H1 (cell line): ENCODE results near the gene TMBIM6. TPM values are rescaled to one million over a fixed set of nuclear protein-coding genes. Genes with fewer than 3 reads are reported as not detected.
A peak's percentile ranks its signal among the peaks of the same experiment; 100 is the strongest.

Source experiments
- CTCF ChIA-PET: fragments of 300-600 bp; sonication (Branson Sonifier 250); formaldehyde crosslinking; loops from one replicate; lab custom pipeline; 2021; ENCODE audit not compliant: partially characterized antibody; lab: Charles Lee
- POLR2A ChIA-PET: fragments of 300-600 bp; sonication (Branson Sonifier 250); formaldehyde crosslinking; loops from one replicate; lab custom pipeline; 2021; ENCODE audit warnings: inconsistent platforms; ENCODE audit not compliant: partially characterized antibody; lab: Charles Lee
- DNase-seq, 2 experiments: peaks; one replicate each; pipeline versions ENCODE4 v3.0.0 to v3.0.0-alpha.2; 2010 to 2022; ENCODE audit warnings: low spot score in 2 of 2, low read depth in 1 of 2, mixed read lengths in 1 of 2
- FAIRE-seq: peaks from 2 replicates; lab custom pipeline; 2011; peaks lifted over from hg19 to GRCh38; lab: Jason Lieb, UNC
- H2AFZ ChIP-seq: 2 replicates; pipeline ENCODE4 v1.8.1; 2012; ENCODE audit warnings: low read length, inconsistent platforms
- H2AK5ac ChIP-seq: 2 replicates; pipeline ENCODE4 v1.6.1; 2013; ENCODE audit warnings: low read depth, low read length
- H2BK120ac ChIP-seq: replicated peaks from 2 replicates; pipeline ENCODE3; 2013; ENCODE audit warnings: low read depth, low read length, inconsistent platforms
- H2BK12ac ChIP-seq: 2 replicates; pipeline ENCODE4 v1.6.1; 2013; ENCODE audit warnings: low read depth, low read length
- H2BK15ac ChIP-seq: 2 replicates; pipeline ENCODE4 v1.6.1; 2013; ENCODE audit warnings: low read length
- H2BK20ac ChIP-seq: 2 replicates; pipeline ENCODE4 v1.6.1; 2013; ENCODE audit warnings: low read length
- H2BK5ac ChIP-seq: 2 replicates; pipeline ENCODE4 v1.6.1; 2013; ENCODE audit warnings: low read depth, low read length
- H3K14ac ChIP-seq: 2 replicates; pipeline ENCODE4 v1.6.1; 2013; ENCODE audit warnings: inconsistent platforms; ENCODE audit not compliant: insufficient read length
- H3K18ac ChIP-seq: 2 replicates; pipeline ENCODE4 v1.6.1; 2013; ENCODE audit warnings: low read length; ENCODE audit errors: extremely low read depth
- H3K23ac ChIP-seq: 2 replicates; pipeline ENCODE4 v1.6.1; 2013; ENCODE audit warnings: inconsistent platforms; ENCODE audit not compliant: insufficient read length
- H3K23me2 ChIP-seq: 2 replicates; pipeline ENCODE4 v1.6.1; 2013; ENCODE audit warnings: low read depth, low read length
- H3K27ac ChIP-seq: 2 replicates; pipeline ENCODE4 v1.6.1; 2011; ENCODE audit warnings: low read depth, low read length, inconsistent platforms
- H3K27me3 ChIP-seq, 4 experiments: replicated peaks in 1 of 4; 1 replicate in 1 of 4; 2 replicates in 3 of 4; pipeline versions ENCODE4 v1.6.1 to v1.8.1; 2011 to 2013; ENCODE audit warnings: low read length in 3 of 4, mild to moderate bottlenecking in 3 of 4, inconsistent platforms in 2 of 4, mixed read lengths in 2 of 4, moderate library complexity in 1 of 4; ENCODE audit not compliant: control insufficient read depth in 3 of 4, insufficient read depth in 3 of 4; ENCODE audit errors: extremely low read depth in 1 of 4
- H3K36me3 ChIP-seq, 4 experiments: 2 replicates each; pipeline versions ENCODE4 v1.6.1 to v1.8.1; 2011 to 2013; ENCODE audit warnings: mild to moderate bottlenecking in 4 of 4, low read length in 3 of 4, moderate library complexity in 2 of 4, control low read depth in 1 of 4, inconsistent platforms in 1 of 4; ENCODE audit not compliant: insufficient read depth in 4 of 4, control insufficient read depth in 2 of 4
- H3K4ac ChIP-seq: replicated peaks from 2 replicates; pipeline ENCODE3; 2013; ENCODE audit warnings: low read length, low read depth, mixed read lengths, inconsistent platforms; ENCODE audit not compliant: insufficient read length
- H3K4me1 ChIP-seq, 4 experiments: replicated peaks in 1 of 4; 1 replicate in 1 of 4; 2 replicates in 3 of 4; pipeline versions ENCODE4 v1.6.1 to v1.8.1; 2011 to 2013; ENCODE audit warnings: low read length in 3 of 4, inconsistent platforms in 2 of 4, mixed read lengths in 1 of 4; ENCODE audit not compliant: insufficient read depth in 4 of 4, control insufficient read depth in 3 of 4
- H3K4me2 ChIP-seq, 2 experiments: 2 replicates each; pipeline versions ENCODE4 v1.6.1 to v1.8.1; 2011 to 2013; ENCODE audit warnings: low read depth in 2 of 2, low read length in 2 of 2, control low read depth in 1 of 2, inconsistent platforms in 1 of 2, mild to moderate bottlenecking in 1 of 2; ENCODE audit not compliant: insufficient read depth in 1 of 2
- H3K4me3 ChIP-seq, 4 experiments: fragments of 200-600, 300-600 bp in 1 of 4; sonication (generic), shearing (Covaris generic), sonication (Bioruptor Twin) in 1 of 4; 2 replicates each; pipeline versions ENCODE4 v1.5.1 to v1.8.1; 2011 to 2016; ENCODE audit warnings: low read length in 4 of 4, low read depth in 3 of 4, control low read depth in 2 of 4, inconsistent platforms in 2 of 4, mild to moderate bottlenecking in 2 of 4, mixed read lengths in 1 of 4, moderate library complexity in 1 of 4; ENCODE audit not compliant: insufficient read depth in 2 of 4; ENCODE audit errors: extremely low read depth in 1 of 4
- H3K56ac ChIP-seq: replicated peaks from 2 replicates; pipeline ENCODE3; 2013; ENCODE audit warnings: low read depth, mild to moderate bottlenecking, mixed read lengths, low read length, inconsistent platforms; ENCODE audit not compliant: insufficient read length
- H3K79me1 ChIP-seq: 2 replicates; pipeline ENCODE4 v1.6.1; 2013; ENCODE audit warnings: low read depth, low read length, control low read depth
- H3K79me2 ChIP-seq, 2 experiments: 2 replicates each; pipeline versions ENCODE4 v1.6.1 to v1.8.1; 2012 to 2013; ENCODE audit warnings: low read length in 2 of 2, mild to moderate bottlenecking in 2 of 2, inconsistent platforms in 1 of 2; ENCODE audit not compliant: insufficient read depth in 2 of 2, control insufficient read depth in 1 of 2
- H3K9ac ChIP-seq, 4 experiments: replicated peaks in 1 of 4; 1 replicate in 1 of 4; 2 replicates in 3 of 4; pipeline versions ENCODE4 v1.6.1 to v1.8.1; 2011 to 2013; ENCODE audit warnings: low read depth in 3 of 4, low read length in 3 of 4, control low read depth in 2 of 4, mild to moderate bottlenecking in 2 of 4, moderate library complexity in 2 of 4, inconsistent platforms in 1 of 4; ENCODE audit errors: extremely low read depth in 1 of 4
- H3K9me3 ChIP-seq, 2 experiments: 2 replicates each; pipeline versions ENCODE4 v1.6.1 to v1.8.1; 2012 to 2013; ENCODE audit warnings: mild to moderate bottlenecking in 2 of 2, moderate library complexity in 2 of 2, control low read depth in 1 of 2, inconsistent platforms in 1 of 2, low read depth in 1 of 2, low read length in 1 of 2, mixed read lengths in 1 of 2; ENCODE audit not compliant: insufficient read depth in 2 of 2
- H4K20me1 ChIP-seq, 2 experiments: replicated peaks in 1 of 2; 2 replicates each; pipeline versions ENCODE3 to v1.8.1; 2011 to 2013; ENCODE audit warnings: inconsistent platforms in 2 of 2, low read length in 2 of 2, mild to moderate bottlenecking in 1 of 2; ENCODE audit not compliant: insufficient read depth in 2 of 2, control insufficient read depth in 1 of 2
- H4K5ac ChIP-seq: 2 replicates; pipeline ENCODE4 v1.6.1; 2013; ENCODE audit warnings: low read length, low read depth, mixed read lengths, inconsistent platforms; ENCODE audit not compliant: insufficient read length
- H4K8ac ChIP-seq: 2 replicates; pipeline ENCODE4 v1.8.0; 2013; ENCODE audit warnings: mild to moderate bottlenecking, moderate library complexity, low read length, inconsistent platforms; ENCODE audit not compliant: insufficient read depth; ENCODE audit errors: extremely low read depth
- H4K91ac ChIP-seq: replicated peaks from 2 replicates; pipeline ENCODE3; 2013; ENCODE audit warnings: low read length, mixed read lengths, inconsistent platforms; ENCODE audit not compliant: insufficient read length
- POLR2AphosphoS5 ChIP-seq: IDR thresholded peaks from 2 replicates; pipeline ENCODE4 v1.6.1; 2011; ENCODE audit warnings: low read depth, low read length
- SP1 ChIP-seq: IDR thresholded peaks from 2 replicates; pipeline ENCODE4 v1.6.1; 2011; ENCODE audit warnings: low read depth, low read length
- WGBS, 2 experiments: shearing (Covaris generic) in 1 of 2; methylation state at CpG; one replicate each; pipeline versions ENCODE4 v1.1.6 to v1.1.7; 2013 to 2015; ENCODE audit warnings: low lambda C conversion rate in 2 of 2, mixed read lengths in 2 of 2, inconsistent platforms in 1 of 2, low coverage in 1 of 2, missing lambda C conversion rate in 1 of 2; ENCODE audit not compliant: insufficient replicate concordance in 2 of 2, insufficient coverage in 1 of 2, insufficient read length in 1 of 2; ENCODE audit errors: extremely low coverage in 1 of 2, missing lambda C conversion rate in 1 of 2; 5-methylcytosine and 5-hydroxymethylcytosine counted together
- polyA plus RNA-seq, 7 experiments: library from polyadenylated mRNA; depleted of rRNA in 3 of 7; stranded (reverse) in 5 of 7; unstranded in 2 of 7; fragments of >200 nt in 5 of 7; fragments of 200-250 nt in 2 of 7; gene quantifications; 1 replicate in 5 of 7; 2 replicates in 1 of 7; 4 replicates in 1 of 7; pipeline versions ENCODE4 v1.2.1 to v1.2.3, GENCODE V29; 2011 to 2013; ENCODE audit warnings: missing spikeins in 2 of 7, mixed read lengths in 2 of 7
- total RNA-seq: library from RNA; stranded (reverse); fragmentation: NEBNext Ultra II Directional; extraction: Animal tissue kit (Norgen Biotek cat#: 25700); gene quantifications from 2 replicates; pipeline ENCODE4 v1.2.1, GENCODE V29; 2021

The TMBIM6 gene
- total and polyA plus RNA-seq, 2 of the 8 experiments (the other 6 are each of a cell fraction or from before 2014, with no cell fraction given), result 423 to 556 TPM

GRCh38 chr12:49811136-49811535, 69.8 kb downstream of the TMBIM6 start:
- POLR2A ChIA-PET, result interaction anchor here (1.0 to 4.7 kb wide), 7 partner anchors 9 to 28 kb away, joined by 3 to 59 read pairs (median 6); partner anchors contain the start of gene NCKAP5L
- Histone ChIP-seq H4K8ac (no peak overlapping the region), H3K27ac (no peak overlapping the region), H2BK12ac (no peak overlapping the region), H2BK15ac (no peak overlapping the region), H3K4me1 (peaks cover 16 to 35% (median 22%) of the 10 kb centered on the region in 4 experiments), H3K4ac (no peak overlapping the region), H3K9me3 (no peaks in the 10 kb centered on the region), H3K79me2 (peaks cover 0 to 15% of the 10 kb centered on the region in 2 experiments; a peak in 1 of 4 replicates), H4K20me1 (peaks cover 0 to 4% of the 10 kb centered on the region in 2 experiments), H3K36me3 (peaks cover 0 to 2% (median 0%) of the 10 kb centered on the region in 4 experiments; a peak in 2 of 8 replicates), H2BK120ac (no peak overlapping the region), H2AK5ac (no peak overlapping the region), H3K4me2 (peak overlapping the region; percentile 26 to 55; a peak in 3 of 4 replicates), H3K14ac (no peak overlapping the region), H3K23ac (no peak overlapping the region), H2BK5ac (0 out of 2 replicates have a peak overlapping the region, but pooled peaks have one; percentile 13), H3K4me3 (no peak overlapping the region), H4K91ac (no peak overlapping the region), H2AFZ (no peak overlapping the region), H3K18ac (no peak overlapping the region; the same call in 1 of the 2 replicates), H3K9ac (no peak overlapping the region), H3K56ac (no peak overlapping the region), H2BK20ac (peak overlapping the region; percentile 24; the same call in 1 of the 2 replicates), H4K5ac (no peak overlapping the region), H3K79me1 (peaks cover 8% of the 10 kb centered on the region), H3K23me2 (no peaks in the 10 kb centered on the region; the same call in 1 of the 2 replicates), H3K27me3 (no peaks in the 10 kb centered on the region)
- CTCF ChIA-PET, result interaction anchor here (0.6 to 6.4 kb wide), 12 partner anchors 9 to 152 kb away, joined by 3 to 44 read pairs (median 4); no protein-coding TSS in a partner anchor
- no peak for DNase-seq
- no peak for FAIRE-seq
- TF ChIP-seq POLR2AphosphoS5, result 0 out of 2 replicates have a peak, but pooled peaks have one; percentile 37
- no peak for TF ChIP-seq SP1
- WGBS, 2 experiments, result 78% methylated on average over 3 of the region's 5 CpGs; no CpG with 5 or more reads in 1 of the 2 experiments
